ENCODE results near the gene FGFR1OP2.

DNA sequence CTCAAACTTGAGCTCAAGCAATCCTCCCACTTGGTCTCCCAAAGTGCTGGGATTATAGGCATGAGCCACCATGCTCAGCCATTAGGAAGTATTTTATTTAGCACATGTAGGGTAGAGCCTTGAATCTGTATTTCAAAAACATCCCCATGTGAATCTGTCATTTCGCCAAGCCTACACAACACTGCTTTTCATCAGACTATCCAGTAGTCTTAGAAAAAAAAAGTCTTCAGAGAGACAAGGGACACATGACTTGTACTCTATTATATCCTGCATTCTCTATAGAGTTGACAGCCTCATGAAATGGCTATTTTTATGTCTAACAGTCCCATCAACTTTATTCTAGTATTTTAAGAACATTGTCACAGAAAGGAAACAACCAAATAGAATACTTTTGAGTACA is 40.5 kb downstream of the FGFR1OP2 start:
- TF ChIP-seq, protein P1, sequence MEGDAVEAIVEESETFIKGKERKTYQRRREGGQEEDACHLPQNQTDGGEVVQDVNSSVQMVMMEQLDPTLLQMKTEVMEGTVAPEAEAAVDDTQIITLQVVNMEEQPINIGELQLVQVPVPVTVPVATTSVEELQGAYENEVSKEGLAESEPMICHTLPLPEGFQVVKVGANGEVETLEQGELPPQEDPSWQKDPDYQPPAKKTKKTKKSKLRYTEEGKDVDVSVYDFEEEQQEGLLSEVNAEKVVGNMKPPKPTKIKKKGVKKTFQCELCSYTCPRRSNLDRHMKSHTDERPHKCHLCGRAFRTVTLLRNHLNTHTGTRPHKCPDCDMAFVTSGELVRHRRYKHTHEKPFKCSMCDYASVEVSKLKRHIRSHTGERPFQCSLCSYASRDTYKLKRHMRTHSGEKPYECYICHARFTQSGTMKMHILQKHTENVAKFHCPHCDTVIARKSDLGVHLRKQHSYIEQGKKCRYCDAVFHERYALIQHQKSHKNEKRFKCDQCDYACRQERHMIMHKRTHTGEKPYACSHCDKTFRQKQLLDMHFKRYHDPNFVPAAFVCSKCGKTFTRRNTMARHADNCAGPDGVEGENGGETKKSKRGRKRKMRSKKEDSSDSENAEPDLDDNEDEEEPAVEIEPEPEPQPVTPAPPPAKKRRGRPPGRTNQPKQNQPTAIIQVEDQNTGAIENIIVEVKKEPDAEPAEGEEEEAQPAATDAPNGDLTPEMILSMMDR (IDR thresholded peaks at IDR 0.05) = no peak
- TF ChIP-seq POLR2A (IDR thresholded peaks at IDR 0.05) = no peak
